GF-D8 (cell line): Measurements from ENCODE around the gene ANKRD29.

Experiments
- DNase-seq: peaks from one replicate; lab custom pipeline; 2025; lab: John Stamatoyannopoulos, UW

ANKRD29 gene, protein sequence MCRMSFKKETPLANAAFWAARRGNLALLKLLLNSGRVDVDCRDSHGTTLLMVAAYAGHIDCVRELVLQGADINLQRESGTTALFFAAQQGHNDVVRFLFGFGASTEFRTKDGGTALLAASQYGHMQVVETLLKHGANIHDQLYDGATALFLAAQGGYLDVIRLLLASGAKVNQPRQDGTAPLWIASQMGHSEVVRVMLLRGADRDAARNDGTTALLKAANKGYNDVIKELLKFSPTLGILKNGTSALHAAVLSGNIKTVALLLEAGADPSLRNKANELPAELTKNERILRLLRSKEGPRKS

DNA sequence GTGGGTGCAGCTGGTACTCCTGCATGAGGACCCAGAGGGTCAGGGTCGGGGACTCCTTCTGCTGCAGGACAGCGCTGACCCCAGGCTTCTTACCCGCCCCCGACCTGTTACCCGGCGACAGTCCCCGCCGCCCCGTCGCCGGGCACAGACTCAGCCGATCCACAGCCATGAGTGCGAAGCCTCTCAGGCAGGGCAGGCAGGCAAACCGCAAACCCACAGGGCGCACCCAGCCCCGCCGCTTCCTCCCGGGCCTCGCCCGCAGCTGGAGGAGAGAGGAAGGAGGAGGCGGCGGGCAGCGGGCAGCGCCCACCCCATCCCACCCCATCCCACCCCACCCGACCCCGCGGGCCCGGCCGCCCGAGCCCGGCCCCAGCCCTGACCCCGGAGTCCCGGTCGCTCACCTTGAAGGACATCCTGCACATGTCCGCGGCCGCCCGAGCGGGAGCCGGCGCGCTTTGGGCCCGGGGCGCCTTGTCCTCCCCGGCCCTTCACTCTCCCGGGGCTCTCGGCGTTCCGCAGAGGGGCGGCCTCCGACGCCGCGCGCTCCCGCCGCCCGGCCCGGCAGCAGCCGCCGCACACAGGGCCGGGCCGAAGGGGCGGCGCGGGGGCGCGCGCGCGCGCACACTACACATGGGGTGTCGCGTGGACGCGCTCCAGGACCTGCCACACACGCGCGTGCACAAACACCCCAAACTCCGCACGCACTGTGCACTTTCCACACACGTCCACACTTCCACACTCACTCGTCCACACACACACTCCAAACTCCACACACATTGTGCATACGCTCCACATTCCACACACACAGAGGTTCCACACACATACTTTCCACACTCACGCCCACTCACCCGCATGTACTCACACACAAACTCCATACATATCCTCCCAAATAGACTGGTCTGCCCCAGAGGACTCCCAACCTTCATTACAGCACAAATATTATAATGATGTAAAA lies at the start of gene ANKRD29:
Gene ANKRD29, minus strand, starts transcription at position 603 of the 955 bp plus-strand sequence. Its CDS starts 181 bp downstream, at position 422.
- no peak for DNase-seq

DNA sequence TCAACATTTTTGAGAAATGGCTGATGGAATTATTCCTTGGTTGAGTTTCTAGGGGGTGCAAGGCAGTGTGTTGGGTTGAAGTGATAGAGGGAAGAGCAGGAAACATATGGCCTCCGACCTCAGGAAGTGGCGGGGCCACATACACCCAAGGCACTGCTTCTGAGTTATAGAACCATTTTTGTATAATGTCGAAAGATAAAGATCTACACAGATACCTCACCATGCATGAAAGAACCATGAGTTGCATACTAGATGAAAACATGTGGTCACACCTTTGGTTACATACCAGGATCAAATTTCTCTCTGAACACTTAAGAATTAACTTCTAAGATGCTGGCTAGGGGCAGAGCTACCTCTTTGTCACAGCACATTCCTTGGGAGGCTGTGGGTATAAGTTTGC lies 49.7 kb upstream of the ANKRD29 start:
- peak; percentile 51 for DNase-seq

DNA sequence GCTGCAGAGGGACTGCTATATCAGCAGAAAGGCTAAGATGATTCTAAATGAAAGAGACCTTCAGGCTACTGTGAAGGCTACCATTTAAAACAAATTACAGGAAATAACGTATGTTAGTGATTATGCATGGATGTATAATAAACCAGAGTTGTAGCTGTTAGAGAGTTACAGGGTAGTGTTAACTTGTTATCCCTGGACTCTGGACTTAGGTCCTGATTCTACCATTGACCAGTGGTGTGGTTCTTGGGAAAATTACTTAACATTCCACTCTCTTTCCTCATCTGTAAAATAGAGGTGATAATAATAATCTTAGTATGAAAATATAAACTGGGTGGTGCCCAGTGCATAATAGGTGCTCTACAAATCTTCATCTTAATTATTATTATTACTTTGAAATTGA lies 48.7 kb upstream of the ANKRD29 start:
- no peak for DNase-seq

DNA sequence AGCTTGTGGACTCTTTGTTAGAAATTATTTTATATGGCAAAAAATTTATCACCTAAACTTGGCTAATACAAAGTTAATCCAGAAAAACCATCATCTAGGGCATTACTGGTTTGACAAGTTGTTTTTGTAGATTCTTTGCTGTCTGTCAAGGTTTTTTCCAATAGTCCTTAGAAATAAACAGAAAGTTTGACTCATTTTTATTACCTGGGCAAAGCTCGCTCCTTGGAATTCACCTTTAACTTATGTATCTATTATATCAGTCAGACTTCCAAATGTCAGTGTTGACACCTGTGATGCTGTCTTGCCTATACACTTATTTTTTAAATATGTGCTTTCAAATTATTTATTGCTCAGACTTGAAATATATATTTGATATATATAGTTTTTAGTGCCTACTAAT lies 48.2 kb upstream of the ANKRD29 start:
- DNase-seq, result no peak

DNA sequence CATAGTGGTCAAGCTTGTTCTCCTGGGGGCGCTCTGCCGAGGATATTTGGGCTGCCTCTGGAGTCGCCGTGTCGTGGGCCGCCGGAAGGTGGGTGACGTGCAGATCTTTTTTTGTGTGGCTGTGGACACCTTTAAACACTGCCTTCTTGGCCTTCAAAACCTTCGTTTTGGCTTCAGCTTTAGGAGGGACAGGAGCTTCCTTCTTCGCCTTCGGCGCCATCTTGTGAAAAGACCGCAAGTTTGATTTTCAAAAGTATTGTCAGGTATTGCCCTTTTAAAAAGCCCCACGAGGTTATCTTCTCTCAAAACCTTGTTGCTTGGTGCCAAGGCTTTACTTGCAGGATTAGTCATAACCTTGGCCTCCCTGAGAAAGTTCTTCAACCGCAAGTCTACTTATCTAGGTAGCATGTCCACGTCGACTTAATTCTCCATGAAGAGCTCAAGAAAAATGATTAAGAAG lies 47.4 kb upstream of the ANKRD29 start:
- DNase-seq, result no peak

DNA sequence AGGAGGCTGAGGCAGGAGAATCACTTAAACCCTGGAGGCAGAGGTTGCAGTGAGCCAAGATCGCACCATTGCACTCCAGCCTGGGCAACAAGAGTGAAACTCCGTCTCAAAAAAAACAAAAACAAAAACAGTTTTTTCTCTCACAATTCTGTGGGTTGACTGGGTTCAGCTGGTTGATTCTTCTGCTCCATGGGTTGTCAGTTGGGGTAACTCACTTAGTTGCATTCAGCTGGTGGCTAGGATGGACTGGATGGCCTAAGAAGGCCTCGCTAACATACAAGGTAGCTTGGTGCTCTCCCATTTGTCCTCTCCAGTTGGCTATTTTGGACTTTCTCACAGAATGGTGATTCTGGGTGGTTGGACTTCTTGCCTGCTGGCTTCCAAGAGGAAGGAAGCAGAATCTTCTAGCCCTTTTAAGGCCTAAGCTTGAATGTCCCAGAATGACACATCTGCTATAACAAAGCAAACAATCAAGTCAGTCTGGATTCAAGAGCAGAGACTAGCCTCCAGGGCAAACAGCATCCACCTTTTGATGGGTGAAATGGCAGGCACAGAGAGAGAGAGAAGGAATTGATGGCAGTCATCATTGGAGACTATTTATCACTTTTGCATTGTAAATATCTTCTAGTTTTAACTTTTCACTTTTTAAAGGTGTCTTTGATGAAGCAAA lies 44.4 kb upstream of the ANKRD29 start:
- no peak for DNase-seq

DNA sequence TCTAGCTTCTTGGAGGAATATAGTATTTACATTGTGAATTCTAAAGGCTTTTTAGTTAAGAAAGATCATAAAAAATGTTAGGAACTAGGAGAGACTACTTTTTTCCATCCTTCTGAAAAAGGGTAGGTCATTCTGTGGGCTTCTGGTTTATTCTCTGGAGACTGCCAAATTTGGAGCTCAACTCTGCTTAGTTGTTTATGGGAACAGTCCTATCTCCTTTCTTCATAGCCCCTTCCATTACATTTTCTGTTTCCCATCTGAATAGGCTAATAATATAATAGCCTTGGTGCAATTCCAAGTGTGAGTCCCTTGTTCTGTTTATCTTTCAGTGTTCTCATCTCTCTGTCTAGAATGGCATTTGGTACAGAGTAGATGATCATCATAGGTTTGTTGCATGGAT lies 42.1 kb upstream of the ANKRD29 start:
- DNase-seq, result no peak

DNA sequence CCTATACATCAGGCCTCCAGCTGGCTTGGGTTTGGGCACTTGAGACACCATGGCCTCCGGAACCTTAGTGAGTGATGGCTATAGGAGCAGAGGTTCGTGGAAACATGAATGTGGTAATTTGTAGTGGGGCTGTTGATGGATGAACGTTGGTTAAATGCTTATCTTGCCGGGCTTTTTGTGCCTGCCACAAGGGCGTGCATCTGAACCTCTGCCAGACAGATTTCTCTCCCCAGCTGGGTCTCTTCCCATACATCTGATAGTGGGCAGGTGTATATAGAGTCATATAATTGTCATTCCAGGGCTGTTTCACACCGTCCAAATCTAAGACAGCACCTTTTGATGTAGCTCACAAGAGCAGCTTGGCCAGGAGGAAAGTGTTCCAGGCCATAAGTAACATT lies 41.3 kb upstream of the ANKRD29 start:
- no peak for DNase-seq

DNA sequence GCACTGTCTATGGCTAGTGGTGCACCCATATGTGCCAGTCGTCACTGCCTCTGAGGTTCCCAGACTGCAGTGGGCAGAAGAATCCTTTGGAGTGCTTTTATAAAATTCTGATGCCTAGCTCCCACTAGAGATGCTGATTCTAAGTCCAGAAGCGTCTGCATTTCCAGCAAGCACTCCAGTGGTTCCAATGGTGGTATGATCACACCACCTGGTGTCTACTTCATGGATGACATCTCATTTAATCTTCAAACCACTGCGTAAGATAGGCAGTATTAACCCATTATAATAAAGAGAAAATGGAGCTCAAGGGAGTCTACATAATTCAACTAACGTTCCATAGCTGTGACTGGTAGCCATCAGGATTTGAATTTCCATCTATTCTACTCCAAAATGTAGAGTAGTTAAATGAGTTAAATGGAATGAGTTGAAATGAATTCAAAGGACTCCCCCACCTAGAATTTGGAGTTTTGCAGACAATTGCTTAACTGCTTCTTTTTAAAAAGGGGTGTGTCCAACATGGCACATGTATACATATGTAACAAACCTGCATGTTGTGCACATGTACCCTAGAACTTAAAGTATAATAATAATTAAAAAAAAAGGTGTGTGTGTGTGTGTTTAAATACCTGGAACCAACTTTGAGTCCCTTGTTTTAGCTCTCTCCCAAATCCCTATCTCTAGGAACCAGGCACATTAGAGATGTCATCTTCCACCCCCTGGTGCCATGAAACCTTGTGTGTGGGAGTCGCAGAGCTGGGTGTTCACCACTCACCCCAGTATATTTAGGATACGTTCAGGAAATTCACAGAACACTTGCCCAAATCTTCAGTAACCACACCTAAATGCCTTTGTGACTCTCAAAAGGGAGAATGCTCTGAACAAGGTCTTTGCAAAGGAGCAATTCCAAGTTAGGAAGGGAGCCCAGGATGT lies 40.6 kb upstream of the ANKRD29 start:
- DNase-seq, result peak; percentile 19

DNA sequence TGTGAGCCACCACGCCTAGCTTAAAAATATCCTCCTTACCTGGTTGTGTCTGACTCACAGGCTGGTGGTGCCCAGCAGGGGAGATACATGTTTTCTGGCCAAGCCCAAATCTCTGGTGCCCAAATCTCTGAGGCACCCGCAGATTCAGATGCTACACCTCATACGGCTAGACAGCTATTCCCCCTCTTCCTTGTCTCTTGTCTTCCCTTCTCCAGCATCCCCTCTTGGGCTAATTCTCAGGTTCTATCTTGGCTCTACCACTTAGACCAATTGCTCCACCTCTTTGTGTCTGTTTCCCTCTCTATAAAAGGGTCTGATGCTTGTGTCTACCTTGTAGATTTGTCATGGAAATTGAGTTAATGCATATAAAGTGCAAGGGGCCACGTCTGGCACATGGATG lies 39.9 kb upstream of the ANKRD29 start:
- no peak for DNase-seq

DNA sequence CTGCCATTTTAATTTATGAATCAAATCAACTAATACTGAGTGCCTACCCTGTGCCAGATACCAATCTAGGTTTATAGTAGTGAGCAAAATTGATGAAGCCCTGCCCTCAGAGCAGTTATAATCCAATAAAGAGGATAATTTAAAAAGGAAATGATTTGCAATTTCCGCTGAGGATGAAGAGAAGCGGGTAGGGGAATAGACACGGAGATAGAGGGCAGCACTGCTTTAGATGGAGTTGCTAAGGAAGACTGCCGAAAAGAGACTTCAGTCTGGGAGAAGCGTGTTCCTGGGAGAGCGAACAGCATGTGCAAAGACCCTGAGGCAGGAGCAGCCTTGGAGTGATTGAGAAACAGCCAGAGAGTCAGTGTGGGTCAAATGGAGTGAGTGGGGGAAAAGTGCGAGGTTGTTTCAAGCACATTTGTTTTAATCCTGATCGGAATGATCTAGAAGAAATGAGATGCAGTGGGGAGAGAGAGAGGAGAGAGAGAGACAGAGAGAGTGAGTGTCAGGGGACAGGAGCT lies 38.9 kb upstream of the ANKRD29 start:
- DNase-seq, result no peak

DNA sequence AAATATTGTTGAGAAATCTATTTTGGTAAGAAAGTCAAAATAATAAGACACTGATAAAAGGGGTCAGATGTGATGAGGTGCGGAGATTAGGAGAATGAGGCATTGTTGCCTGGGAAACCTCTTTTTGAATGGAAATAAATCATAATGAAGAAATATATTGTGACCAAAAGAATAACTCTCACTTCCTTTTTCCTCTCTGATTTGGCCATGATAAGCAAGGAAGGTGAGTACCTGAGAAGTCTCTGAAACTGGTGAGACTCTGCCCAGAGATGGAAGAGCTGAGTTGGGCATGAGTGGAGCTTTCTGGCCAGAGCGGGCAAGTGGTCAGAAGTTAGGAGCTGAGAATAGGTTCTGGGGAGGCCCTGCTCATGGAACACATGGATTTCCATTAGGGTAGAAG lies 38.3 kb upstream of the ANKRD29 start:
- DNase-seq, result no peak

DNA sequence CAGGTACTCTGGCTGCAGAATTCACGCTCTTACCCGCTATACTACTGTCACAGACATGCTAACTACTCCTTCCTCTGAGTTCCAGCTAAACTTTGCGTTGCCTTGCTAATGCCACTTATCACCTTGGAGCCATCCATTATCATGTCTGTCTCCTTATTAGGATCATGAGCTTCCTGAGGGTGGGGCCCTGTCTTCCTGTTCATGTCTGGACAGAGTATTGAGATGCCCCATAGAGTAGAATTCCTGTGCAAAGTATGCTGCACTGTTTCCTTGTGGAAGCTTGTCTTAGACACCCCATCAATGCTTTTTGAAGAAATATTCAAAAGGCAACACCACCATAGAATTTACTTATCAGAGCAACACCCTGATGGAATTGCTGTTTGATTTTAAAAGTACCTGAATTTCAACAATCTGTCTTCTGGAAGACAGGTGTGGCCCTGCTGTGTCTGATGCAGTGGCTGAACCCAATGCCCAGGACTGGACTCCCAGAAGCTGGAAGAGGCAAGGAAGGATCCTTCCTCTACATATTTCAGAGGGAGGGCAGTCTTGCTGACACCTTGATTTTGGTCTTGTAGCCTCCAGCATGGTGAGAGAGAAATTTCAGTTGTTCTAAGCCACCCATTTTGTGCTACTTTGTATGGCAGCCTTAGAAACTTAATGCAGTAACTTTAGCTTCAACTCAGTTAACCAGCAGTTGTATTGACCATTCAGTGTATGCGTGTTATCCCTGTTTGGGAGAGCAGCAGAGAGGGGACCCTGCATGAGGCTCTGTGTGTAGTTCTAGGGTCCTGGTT lies 32.1 kb upstream of the ANKRD29 start:
- no peak for DNase-seq

DNA sequence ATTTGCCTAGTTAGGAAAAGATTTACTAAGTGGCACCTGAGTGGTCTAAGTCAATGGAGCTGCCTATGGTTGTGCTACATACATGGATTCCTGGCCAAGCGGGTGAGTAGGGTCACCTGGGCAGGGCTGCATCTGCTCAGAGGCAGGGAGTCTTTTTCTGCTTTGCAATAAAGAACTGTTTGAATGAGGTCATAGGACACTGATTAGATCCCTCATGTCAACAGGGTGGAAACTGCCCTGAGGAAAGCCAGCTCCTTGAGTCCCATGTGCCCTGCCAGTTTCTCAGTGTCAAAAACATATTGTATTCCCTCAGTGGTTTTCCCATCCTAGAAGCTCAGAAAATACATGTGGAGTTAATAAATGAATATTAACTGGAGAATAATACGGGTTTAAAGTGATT lies 31.1 kb upstream of the ANKRD29 start:
- no peak for DNase-seq

DNA sequence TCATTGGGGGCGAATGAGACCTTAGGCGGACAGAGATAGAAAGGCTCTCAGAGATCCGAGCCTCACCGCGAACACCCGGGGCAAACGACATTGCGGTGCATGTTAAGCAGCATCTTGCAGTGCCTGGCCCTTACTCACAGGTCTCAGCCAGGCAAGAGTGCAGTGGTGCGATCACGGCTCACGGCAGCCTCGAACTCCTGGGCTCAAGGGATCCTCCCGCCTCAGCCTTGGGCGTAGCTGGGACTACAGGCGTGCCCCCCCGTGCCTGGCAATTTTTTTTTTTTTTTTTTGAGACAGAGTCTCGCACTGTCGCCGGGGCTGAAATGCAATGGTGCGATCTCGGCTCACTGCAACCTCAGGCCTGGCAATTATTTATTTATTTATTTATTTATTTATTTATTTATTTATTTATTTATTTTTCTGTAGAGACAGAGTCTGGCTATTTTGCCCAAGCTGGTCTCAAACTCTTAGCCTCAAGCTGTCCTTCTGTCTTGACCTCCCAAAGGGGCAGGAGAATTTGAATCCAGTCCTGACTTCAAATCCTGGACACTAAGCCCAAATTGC lies 27.9 kb upstream of the ANKRD29 start:
- DNase-seq, result no peak

DNA sequence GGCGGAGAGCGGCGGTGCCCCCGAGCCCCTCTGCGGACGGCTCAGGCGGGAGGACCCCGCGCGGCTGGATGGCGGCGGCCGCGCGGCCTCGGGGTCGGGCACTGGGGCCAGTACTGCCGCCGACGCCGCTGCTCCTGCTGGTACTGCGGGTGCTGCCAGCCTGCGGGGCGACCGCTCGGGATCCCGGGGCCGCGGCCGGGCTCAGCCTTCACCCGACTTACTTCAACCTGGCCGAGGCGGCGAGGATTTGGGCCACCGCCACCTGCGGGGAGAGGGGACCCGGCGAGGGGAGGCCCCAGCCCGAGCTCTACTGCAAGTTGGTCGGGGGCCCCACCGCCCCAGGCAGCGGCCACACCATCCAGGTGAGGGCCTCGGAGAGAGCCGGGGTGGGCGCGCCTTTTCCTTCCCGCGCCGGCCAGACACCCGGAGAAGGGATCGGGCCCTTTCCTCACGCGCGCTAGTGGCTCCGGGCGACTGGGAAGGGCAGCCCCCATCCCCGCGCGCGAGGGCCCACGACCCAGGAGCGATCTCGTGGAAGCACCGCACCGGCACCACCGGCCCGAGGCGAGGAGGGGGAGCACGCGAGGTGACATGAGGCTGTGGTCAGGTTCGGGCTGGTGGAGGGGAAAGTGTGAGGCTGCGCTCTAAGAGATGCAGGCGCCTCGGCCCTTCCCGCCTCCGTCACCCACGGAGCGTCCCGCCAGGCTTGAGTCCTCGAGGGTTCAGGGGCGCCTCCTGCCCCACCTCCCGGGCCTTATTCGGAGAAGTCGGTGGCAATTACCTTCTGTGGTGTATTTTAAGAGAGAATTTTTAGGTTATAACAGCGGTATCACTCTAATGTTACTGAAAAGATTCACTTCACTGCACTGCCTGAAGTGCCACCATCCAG lies 27.1 kb upstream of the ANKRD29 start:
- no peak for DNase-seq

DNA sequence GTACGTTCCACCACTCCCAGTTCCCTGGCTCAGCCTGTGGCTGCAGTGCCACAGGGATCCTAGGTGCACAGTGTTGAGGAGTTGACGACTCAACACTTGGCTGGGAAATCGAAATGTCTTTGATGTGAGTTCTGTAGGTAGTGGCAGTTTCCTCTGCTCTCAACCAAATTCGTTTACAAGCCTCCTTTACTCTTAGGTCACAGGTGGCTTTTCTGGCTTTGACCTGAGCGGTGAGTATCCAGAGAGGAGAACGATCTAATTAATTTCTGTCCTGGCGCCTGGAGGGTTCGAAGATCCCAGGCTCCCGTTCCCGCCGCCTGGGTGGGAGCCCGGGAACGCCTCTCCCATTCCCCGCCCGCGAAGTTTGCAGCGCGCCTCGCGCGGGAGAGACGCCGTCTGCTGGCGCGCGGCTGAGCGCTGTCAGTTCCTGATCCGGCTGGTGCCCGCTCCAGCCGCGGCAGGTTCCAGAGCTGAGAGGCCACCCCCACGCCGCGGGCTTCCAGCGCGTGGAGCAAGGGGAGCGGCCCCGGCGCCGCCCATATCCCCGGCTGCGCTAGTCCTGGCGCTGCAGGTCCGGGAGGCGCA lies 26.4 kb upstream of the ANKRD29 start, which contains the start of gene LAMA3:
Gene LAMA3, plus strand, starts transcription at position 423 of the 585 bp plus-strand sequence. CDS start 231 bp downstream, outside the sequence.
- no peak for DNase-seq

DNA sequence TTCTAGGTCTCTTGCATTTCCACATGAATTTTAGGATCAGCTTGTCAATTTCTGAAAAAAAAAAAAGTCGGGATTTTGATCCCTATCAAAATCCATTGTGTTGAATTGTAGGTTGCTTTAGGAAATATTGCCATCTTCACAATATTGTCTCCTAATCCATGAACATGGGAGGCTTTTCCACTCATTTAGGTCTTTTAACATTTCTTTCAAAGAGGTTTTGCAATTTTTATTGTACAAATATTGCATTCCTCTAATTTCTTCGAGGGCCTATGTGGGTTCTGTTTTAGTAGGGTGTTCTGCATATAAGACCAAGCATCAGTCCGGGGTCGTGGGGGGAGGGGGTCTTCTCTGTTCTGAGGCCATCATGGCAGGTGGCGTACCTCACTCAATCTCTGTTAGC lies 25.8 kb upstream of the ANKRD29 start:
- no peak for DNase-seq
